WTC11 (cell line): ENCODE measurements around the gene MBP. TPM values are rescaled to one million over a fixed set of nuclear protein-coding genes. Genes with fewer than 3 reads are reported as not detected.

Experiments
- ATAC-seq: fragments of 200-7000 bp; cut with Tn5 transposase; 2 replicates; pipeline ENCODE4 v1.10.0; 2021; ENCODE audit warnings: mild to moderate bottlenecking, moderate library complexity
- CTCF ChIA-PET: fragments of 300-600 bp; sonication (Branson Sonifier 250); formaldehyde crosslinking; loops from one replicate; lab custom pipeline; 2021; ENCODE audit warnings: antibody characterized with exemption; lab: Charles Lee
- POLR2A ChIA-PET: fragments of 350-600 bp; sonication (Branson Sonifier 250); formaldehyde crosslinking; loops from one replicate; lab custom pipeline; 2021; ENCODE audit warnings: antibody characterized with exemption; lab: Charles Lee
- DNase-seq: peaks from one replicate; pipeline ENCODE4 v3.0.0; 2021; ENCODE audit warnings: low spot score
- H3K27ac Mint-ChIP-seq: 2 replicates; pipeline ENCODE4 v1.8.0; 2021; ENCODE audit warnings: mixed read lengths
- H3K27me3 Mint-ChIP-seq: 2 replicates; pipeline ENCODE4 v1.8.0; 2021; ENCODE audit warnings: low read depth, mild to moderate bottlenecking, moderate library complexity, mixed read lengths
- H3K36me3 Mint-ChIP-seq: 2 replicates; pipeline ENCODE4 v1.8.0; 2021; ENCODE audit warnings: mixed read lengths
- H3K4me1 Mint-ChIP-seq: 2 replicates; pipeline ENCODE4 v1.8.0; 2022; ENCODE audit warnings: mixed read lengths
- H3K4me3 Mint-ChIP-seq: 2 replicates; pipeline ENCODE4 v1.8.0; 2021; ENCODE audit warnings: mild to moderate bottlenecking, moderate library complexity, mixed read lengths
- H3K9me3 Mint-ChIP-seq: 2 replicates; pipeline ENCODE4 v1.8.0; 2021; ENCODE audit warnings: mixed read lengths
- ATF2 ChIP-seq: sonication (generic); formaldehyde crosslinking; IDR thresholded peaks from 2 replicates; pipeline ENCODE4 v1.8.1; 2022; ENCODE audit warnings: low read depth, missing genetic modification reagents, borderline replicate concordance
- ATF6 ChIP-seq: sonication (generic); formaldehyde crosslinking; IDR thresholded peaks from 2 replicates; pipeline ENCODE4 v1.8.1; 2023; ENCODE audit warnings: mild to moderate bottlenecking, missing genetic modification reagents
- CBFB ChIP-seq: sonication (generic); formaldehyde crosslinking; IDR thresholded peaks from 2 replicates; pipeline ENCODE4 v1.8.1; 2022; ENCODE audit warnings: mild to moderate bottlenecking, low read depth, missing genetic modification reagents
- CREB1 ChIP-seq: sonication (generic); formaldehyde crosslinking; IDR thresholded peaks from 2 replicates; pipeline ENCODE4 v1.8.0; 2023; ENCODE audit warnings: mild to moderate bottlenecking, missing genetic modification reagents
- ELF4 ChIP-seq: sonication (generic); formaldehyde crosslinking; IDR thresholded peaks from 2 replicates; pipeline ENCODE4 v1.8.1; 2022; ENCODE audit warnings: low read depth, mild to moderate bottlenecking, moderate library complexity, missing genetic modification reagents
- EMX1 ChIP-seq: fragments of 250-450 bp; sonication (Bioruptor Pico); IDR thresholded peaks from 2 replicates; pipeline ENCODE4 v1.8.0; 2021; ENCODE audit warnings: mild to moderate bottlenecking
- GABPB1 ChIP-seq: sonication (generic); formaldehyde crosslinking; IDR thresholded peaks from 2 replicates; pipeline ENCODE4 v1.8.1; 2023; ENCODE audit warnings: mild to moderate bottlenecking, missing genetic modification reagents
- GRHL2 ChIP-seq: fragments of 250-450 bp; sonication (Bioruptor Pico); IDR thresholded peaks from 2 replicates; pipeline ENCODE4 v1.8.0; 2022; ENCODE audit warnings: mild to moderate bottlenecking, moderate library complexity; ENCODE audit not compliant: insufficient replicate concordance, severe bottlenecking
- GTF2I ChIP-seq: fragments of 250-450 bp; sonication (Bioruptor Pico); conservative IDR thresholded peaks from 2 replicates; pipeline ENCODE4 v1.4.0; 2021; ENCODE audit warnings: mild to moderate bottlenecking
- JUN ChIP-seq: sonication (generic); formaldehyde crosslinking; IDR thresholded peaks from 2 replicates; pipeline ENCODE4 v1.8.0; 2023; ENCODE audit warnings: mild to moderate bottlenecking, missing genetic modification reagents
- OVOL2 ChIP-seq: fragments of 250-450 bp; sonication (Bioruptor Pico); IDR thresholded peaks from 2 replicates; pipeline ENCODE4 v1.9.0; 2021; ENCODE audit warnings: mild to moderate bottlenecking, borderline replicate concordance
- PREB ChIP-seq: sonication (generic); formaldehyde crosslinking; IDR thresholded peaks from 2 replicates; pipeline ENCODE4 v1.8.1; 2022; ENCODE audit warnings: mild to moderate bottlenecking, missing genetic modification reagents, moderate library complexity, borderline replicate concordance
- RELA ChIP-seq: sonication (generic); formaldehyde crosslinking; IDR thresholded peaks from 2 replicates; pipeline ENCODE4 v1.8.1; 2022; ENCODE audit warnings: missing genetic modification reagents, mild to moderate bottlenecking, borderline replicate concordance
- SMAD3 ChIP-seq: sonication (generic); formaldehyde crosslinking; IDR thresholded peaks from 2 replicates; pipeline ENCODE4 v1.8.0; 2022; ENCODE audit warnings: missing genetic modification reagents, mild to moderate bottlenecking, borderline replicate concordance
- SOX15 ChIP-seq: fragments of 250-450 bp; sonication (Bioruptor Pico); IDR thresholded peaks from 2 replicates; pipeline ENCODE4 v1.9.0; 2021; ENCODE audit warnings: mild to moderate bottlenecking
- SP1 ChIP-seq: sonication (generic); formaldehyde crosslinking; conservative IDR thresholded peaks from 2 replicates; pipeline ENCODE4 v1.8.1; 2022; ENCODE audit warnings: missing genetic modification reagents
- STAT6 ChIP-seq: sonication (generic); formaldehyde crosslinking; conservative IDR thresholded peaks from 2 replicates; pipeline ENCODE4 v1.8.1; 2023; ENCODE audit warnings: mild to moderate bottlenecking, low read depth, missing genetic modification reagents, moderate library complexity
- TEAD1 ChIP-seq: sonication (generic); formaldehyde crosslinking; IDR thresholded peaks from 2 replicates; pipeline ENCODE4 v1.8.0; 2022; ENCODE audit warnings: mild to moderate bottlenecking, missing genetic modification reagents
- TEAD4 ChIP-seq: sonication (generic); formaldehyde crosslinking; IDR thresholded peaks from 2 replicates; pipeline ENCODE4 v1.8.0; 2022; ENCODE audit warnings: mild to moderate bottlenecking, missing genetic modification reagents
- TP53 ChIP-seq: sonication (generic); formaldehyde crosslinking; IDR thresholded peaks from 2 replicates; pipeline ENCODE4 v1.8.1; 2023; ENCODE audit warnings: mild to moderate bottlenecking, missing genetic modification reagents
- ZBTB21 ChIP-seq: sonication (generic); formaldehyde crosslinking; IDR thresholded peaks from 2 replicates; pipeline ENCODE4 v1.8.1; 2023; ENCODE audit warnings: mild to moderate bottlenecking, missing genetic modification reagents, borderline replicate concordance
- ZBTB43 ChIP-seq: sonication (generic); formaldehyde crosslinking; IDR thresholded peaks from 2 replicates; pipeline ENCODE4 v1.8.1; 2023; ENCODE audit warnings: mild to moderate bottlenecking, missing genetic modification reagents
- ZNF219 ChIP-seq: sonication (generic); formaldehyde crosslinking; IDR thresholded peaks from 2 replicates; pipeline ENCODE4 v1.8.0; 2023; ENCODE audit warnings: missing genetic modification reagents, mild to moderate bottlenecking, borderline replicate concordance
- ZNF263 ChIP-seq: sonication (generic); formaldehyde crosslinking; IDR thresholded peaks from 2 replicates; pipeline ENCODE4 v1.8.1; 2022; ENCODE audit warnings: low read depth, mild to moderate bottlenecking, moderate library complexity, missing genetic modification reagents
- ZNF317 ChIP-seq: sonication (generic); formaldehyde crosslinking; IDR thresholded peaks from 2 replicates; pipeline ENCODE4 v1.8.1; 2023; ENCODE audit warnings: low read depth, mild to moderate bottlenecking, moderate library complexity, missing genetic modification reagents, borderline replicate concordance
- total RNA-seq: library from RNA; stranded (reverse); gene quantifications from 3 replicates; pipeline ENCODE4 v1.2.3, GENCODE V29; 2021

MBP gene
- total RNA-seq, 1 experiment from 2014 or later: 19.6 TPM

GRCh38 chr18:77008006-77008405 is 124.6 kb downstream of the MBP start:
- H3K4me1 Mint-ChIP-seq: peaks cover 43% of the 10 kb centered on the region
- TF ChIP-seq TP53 (no peak), RELA (CRISPR knock-in tag) (no peak), SP1 (CRISPR knock-in tag) (no peak), TEAD1 (no peak), ZNF317 (CRISPR knock-in tag) (no peak), GTF2I (CRISPR knock-in tag) (no peak), ZBTB21 (CRISPR knock-in tag) (no peak), GABPB1 (CRISPR knock-in tag) (no peak), OVOL2 (CRISPR knock-in tag) (no peak), CBFB (no peak), GRHL2 (CRISPR knock-in tag) (no peak), SOX15 (CRISPR knock-in tag) (no peak), ZNF263 (CRISPR knock-in tag) (no peak), JUN (CRISPR knock-in tag) (no peak), ATF2 (no peak), EMX1 (no peak)

GRCh38 chr18:77007251-77007650 is 125.3 kb downstream of the MBP start:
- POLR2A ChIA-PET: interaction anchor here (1.2 kb wide), 1 partner anchor 52 kb away, joined by 3 read pairs; no protein-coding TSS in a partner anchor
- DNase-seq: no peak
- TF ChIP-seq STAT6 (CRISPR knock-in tag) (no peak), ZNF219 (no peak), CREB1 (CRISPR knock-in tag) (no peak), ZNF317 (CRISPR knock-in tag) (no peak), ELF4 (CRISPR knock-in tag) (no peak), OVOL2 (CRISPR knock-in tag) (no peak), CBFB (no peak), PREB (CRISPR knock-in tag) (no peak), SP1 (CRISPR knock-in tag) (no peak), ATF6 (CRISPR knock-in tag) (no peak), GTF2I (CRISPR knock-in tag) (no peak), ZBTB43 (no peak), SMAD3 (no peak), TEAD4 (CRISPR knock-in tag) (no peak)

More at GRCh38 chr18:77008006-77008405, 124.6 kb downstream of the MBP start:
- Mint-ChIP-seq H3K27me3 (no peaks in the 10 kb centered on the region), H3K36me3 (no peaks in the 10 kb centered on the region), H3K9me3 (no peaks in the 10 kb centered on the region), H3K27ac (no peak overlapping the region; the same call in 1 of the 2 replicates), H3K4me3 (no peak overlapping the region)
- ChIA-PET POLR2A (interaction anchor here (1.2 kb wide), 1 partner anchor 53 kb away, joined by 3 read pairs; no protein-coding TSS in a partner anchor), CTCF (interaction anchor here (1.4 kb wide), 1 partner anchor 8 kb away, joined by 4 read pairs; no protein-coding TSS in a partner anchor)
- DNase-seq (no peak), ATAC-seq (no peak)

More at GRCh38 chr18:77007251-77007650, 125.3 kb downstream of the MBP start:
- CTCF ChIA-PET: interaction anchor here (0.8 to 1.3 kb wide), 5 partner anchors 36 to 655 kb away, joined by 3 to 7 read pairs (median 4); no protein-coding TSS in a partner anchor
- Mint-ChIP-seq H3K9me3 (no peaks in the 10 kb centered on the region), H3K4me3 (no peak overlapping the region), H3K36me3 (no peaks in the 10 kb centered on the region), H3K27ac (peak overlapping the region; percentile 68), H3K27me3 (no peaks in the 10 kb centered on the region), H3K4me1 (peaks cover 43% of the 10 kb centered on the region)
- no peak for ATAC-seq
